HG02571 (cell line): Measurements from ENCODE around the gene TMEM168.
"Not testable (repeated sequence)": the region's sequence is repeated elsewhere in the genome, so short reads cannot be mapped to it uniquely, and the experiment has no call there.

ENCODE experiments used
- ATAC-seq: cut with Tn5 transposase; IDR thresholded peaks from one replicate; pipeline ENCODE4 v1.9.1; 2021; ENCODE audit warnings: mild to moderate bottlenecking, moderate library complexity; ENCODE audit not compliant: unreplicated experiment

The TMEM168 gene, protein sequence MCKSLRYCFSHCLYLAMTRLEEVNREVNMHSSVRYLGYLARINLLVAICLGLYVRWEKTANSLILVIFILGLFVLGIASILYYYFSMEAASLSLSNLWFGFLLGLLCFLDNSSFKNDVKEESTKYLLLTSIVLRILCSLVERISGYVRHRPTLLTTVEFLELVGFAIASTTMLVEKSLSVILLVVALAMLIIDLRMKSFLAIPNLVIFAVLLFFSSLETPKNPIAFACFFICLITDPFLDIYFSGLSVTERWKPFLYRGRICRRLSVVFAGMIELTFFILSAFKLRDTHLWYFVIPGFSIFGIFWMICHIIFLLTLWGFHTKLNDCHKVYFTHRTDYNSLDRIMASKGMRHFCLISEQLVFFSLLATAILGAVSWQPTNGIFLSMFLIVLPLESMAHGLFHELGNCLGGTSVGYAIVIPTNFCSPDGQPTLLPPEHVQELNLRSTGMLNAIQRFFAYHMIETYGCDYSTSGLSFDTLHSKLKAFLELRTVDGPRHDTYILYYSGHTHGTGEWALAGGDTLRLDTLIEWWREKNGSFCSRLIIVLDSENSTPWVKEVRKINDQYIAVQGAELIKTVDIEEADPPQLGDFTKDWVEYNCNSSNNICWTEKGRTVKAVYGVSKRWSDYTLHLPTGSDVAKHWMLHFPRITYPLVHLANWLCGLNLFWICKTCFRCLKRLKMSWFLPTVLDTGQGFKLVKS

DNA sequence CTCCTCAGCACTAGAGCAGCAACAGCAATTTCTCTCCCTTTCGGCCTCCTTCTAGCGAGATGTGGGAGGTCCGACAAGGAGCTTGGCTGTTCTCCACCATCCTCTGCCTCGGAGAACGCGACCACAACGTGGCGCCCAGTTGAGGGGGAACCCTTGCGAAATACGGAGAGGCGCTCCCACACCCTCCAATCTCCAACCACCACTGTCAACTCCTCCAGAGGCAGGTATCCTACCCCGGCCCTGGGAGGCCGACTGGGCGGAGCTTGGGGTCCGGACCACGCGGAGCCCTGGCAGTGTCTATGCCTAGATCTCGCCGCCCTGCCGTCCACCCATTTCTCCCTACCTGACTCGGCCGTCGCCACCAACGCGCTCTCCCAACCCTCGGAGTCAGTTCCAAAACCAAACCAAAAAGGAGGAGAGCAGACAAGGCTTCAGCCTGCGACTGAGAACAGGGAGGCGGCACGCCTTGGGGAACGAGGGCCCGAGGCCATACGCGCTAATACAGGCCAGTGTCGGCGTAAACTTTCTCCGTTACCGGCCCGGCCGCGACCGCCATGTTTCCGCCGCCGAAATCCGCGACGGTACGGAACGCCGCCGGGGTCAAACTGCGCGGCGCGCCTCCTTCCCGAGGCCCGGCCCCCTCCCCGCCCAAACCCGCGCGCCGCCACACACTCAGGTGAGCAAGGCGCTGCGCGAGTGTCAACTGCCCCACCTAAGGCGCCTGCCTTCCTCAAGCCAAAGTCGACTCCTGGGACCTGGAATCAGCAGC is at the start of gene TMEM168:
Gene TMEM168 (minus strand): TSS at position 577 of the 769 bp plus-strand sequence. CDS start 5,568 bp downstream, outside the sequence.
- ATAC-seq, result peak; percentile 83

GRCh38 chr7:112835928-112836327 is 45.7 kb upstream of the TMEM168 start:
- ATAC-seq, result not testable (repeated sequence)

DNA sequence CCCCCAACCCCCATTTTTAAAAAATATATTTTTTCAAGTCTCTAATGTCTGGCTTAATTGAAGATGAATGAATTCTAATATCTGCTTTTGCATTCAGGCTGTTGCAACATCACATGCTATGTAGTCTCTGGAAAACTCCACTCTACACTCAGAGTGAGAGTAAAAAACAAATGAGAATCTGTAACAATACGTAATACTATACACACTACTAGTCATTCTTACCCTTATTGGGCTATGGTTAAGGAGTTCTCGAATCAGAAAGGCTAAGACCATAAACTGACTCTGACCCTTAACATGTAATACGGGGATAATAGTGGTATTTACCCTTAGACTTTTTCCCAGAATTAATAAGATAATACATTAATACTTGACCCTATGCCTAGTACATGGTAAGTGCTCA is 42.9 kb upstream of the TMEM168 start:
- ATAC-seq, result no peak

DNA sequence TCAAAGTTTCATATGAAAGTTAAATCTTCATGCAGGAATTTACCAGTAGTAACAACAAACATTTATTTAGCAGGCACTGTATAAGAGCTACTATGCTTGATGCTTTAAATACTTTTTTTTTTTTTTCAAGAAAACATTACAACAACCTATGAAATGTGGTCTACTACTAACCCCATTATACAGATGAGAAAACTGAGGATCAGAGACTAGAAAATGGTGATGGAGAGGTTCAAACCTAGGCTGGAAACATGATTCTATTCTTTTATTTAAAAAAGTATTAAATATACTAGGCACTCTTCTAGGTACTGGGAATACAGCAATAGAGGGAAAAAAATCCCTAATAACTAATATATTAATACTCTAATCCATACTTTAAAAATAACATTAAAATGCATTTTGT is 40.6 kb upstream of the TMEM168 start:
- ATAC-seq, result no peak

- no peak for ATAC-seq
Observed at GRCh38 chr7:112828696-112829095, 38.5 kb upstream of the TMEM168 start.

DNA sequence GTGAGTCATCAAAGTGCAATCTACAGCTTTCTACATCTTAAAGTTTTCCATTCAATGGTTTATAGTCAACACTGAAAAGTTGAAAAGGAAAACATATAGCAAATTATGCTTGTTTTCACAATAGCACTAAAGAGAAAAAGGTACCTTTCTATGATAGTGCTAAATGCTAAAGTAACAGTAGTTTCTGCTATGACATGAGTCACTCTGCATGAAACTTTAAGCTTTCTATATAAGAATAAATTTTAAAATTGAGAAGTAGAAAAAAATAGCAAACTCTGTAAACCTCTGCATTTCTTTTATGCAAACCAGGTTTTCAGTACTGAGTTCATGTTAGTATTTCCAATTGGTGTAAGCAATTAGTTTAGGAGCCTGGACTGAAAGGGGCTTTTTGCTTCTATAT is 31.2 kb upstream of the TMEM168 start:
- no peak for ATAC-seq

GRCh38 chr7:112819536-112819935 is 29.3 kb upstream of the TMEM168 start:
- ATAC-seq, result no peak

GRCh38 chr7:112806156-112806555 is 16.0 kb upstream of the TMEM168 start:
- ATAC-seq, result no peak

DNA sequence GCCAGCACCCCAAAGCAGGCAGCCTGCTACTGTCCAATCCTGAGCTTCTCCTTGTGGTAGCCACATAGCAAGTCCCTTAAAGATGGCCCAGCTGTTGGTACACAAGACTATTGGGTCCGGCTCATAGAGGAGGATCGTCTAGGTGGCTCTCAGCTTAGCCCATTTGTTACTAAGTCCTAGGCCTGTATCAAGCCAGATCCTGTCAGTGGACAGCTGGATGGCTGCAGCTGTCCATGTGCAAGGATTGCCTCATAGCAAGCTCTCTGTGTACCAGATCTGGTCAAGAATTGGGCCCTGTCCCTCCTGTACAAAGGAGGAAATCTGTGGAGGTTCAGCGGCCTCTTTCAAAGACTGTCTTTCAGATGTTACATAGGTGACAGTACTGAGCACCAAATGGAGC is 12.2 kb upstream of the TMEM168 start:
- ATAC-seq, result no peak

- ATAC-seq, result no peak
Observed at GRCh38 chr7:112800486-112800885, 10.3 kb upstream of the TMEM168 start.

- no peak for ATAC-seq
Observed at GRCh38 chr7:112799448-112800120, 9.4 kb upstream of the TMEM168 start.

DNA sequence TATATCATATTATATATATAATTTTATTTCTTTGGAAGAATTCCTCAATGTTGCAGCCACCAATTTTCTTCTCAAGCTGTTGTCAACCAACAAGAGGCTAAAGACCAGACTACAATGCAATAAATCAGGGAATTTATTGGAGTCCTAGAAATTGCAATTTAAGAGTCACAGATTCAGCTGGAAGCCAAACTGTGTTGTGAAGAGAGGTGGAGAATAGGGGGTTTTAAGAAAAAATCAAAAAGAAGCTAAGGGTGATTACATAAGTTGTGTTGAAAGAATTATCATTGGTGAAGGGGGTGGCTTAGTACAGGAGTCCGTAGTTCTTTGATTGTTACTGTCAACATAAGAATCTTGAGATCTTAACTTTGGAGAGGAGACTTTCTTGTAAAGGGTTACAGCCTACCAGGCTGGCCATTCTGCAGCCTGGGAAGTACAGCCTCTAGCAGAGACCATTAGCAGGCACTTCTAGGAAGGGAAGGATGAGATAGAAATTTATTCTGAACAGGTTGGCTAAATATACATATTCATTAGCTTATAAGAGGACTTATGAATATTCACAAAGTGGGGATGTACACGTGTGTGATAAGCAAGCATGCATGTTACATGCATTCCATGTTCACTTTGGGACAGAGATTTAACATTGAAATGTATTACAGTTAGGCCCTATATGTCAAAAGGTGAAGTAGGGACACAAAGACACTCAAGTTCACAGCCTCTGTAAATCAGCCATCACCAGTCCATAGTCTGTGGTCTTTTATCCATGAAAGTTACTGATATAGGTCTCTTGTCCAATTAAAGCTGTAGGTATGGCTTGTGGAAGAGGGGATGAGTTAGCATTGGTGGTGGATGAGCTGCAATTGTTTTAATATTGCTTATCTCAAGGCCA is 8.3 kb upstream of the TMEM168 start:
- no peak for ATAC-seq

DNA sequence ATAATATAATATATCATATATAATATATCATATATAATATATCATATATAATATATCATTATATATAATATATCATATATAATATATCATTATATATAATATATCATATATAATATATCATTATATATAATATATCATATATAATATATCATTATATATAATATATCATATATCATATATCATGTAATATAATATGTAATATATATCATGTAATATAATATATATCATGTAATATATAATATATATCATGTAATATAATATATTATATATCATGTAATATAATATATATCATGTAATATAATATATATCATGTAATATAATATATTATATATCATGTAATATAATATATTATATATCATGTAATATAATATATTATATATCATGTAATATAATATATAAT is 6.4 kb upstream of the TMEM168 start:
- ATAC-seq, result not testable (repeated sequence)

DNA sequence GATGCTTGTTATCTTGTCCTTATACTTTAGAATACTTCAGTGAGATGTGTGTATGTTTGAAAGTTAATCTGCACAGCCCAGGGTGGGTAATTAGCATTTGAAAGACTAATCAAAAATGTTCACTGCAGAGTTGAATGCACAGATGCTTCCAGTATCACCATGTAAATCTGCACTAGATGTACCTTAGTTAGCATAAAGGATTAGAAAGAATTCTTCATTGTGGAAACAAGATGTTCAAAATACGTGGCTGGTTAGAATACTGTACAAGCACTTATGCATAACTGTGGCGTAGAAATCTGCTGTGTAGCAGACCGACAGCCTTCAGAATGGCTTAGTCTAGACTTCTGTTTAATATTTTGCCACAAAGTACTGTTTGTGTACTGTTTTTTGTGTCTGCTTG is 2.2 kb upstream of the TMEM168 start:
- ATAC-seq, result no peak

DNA sequence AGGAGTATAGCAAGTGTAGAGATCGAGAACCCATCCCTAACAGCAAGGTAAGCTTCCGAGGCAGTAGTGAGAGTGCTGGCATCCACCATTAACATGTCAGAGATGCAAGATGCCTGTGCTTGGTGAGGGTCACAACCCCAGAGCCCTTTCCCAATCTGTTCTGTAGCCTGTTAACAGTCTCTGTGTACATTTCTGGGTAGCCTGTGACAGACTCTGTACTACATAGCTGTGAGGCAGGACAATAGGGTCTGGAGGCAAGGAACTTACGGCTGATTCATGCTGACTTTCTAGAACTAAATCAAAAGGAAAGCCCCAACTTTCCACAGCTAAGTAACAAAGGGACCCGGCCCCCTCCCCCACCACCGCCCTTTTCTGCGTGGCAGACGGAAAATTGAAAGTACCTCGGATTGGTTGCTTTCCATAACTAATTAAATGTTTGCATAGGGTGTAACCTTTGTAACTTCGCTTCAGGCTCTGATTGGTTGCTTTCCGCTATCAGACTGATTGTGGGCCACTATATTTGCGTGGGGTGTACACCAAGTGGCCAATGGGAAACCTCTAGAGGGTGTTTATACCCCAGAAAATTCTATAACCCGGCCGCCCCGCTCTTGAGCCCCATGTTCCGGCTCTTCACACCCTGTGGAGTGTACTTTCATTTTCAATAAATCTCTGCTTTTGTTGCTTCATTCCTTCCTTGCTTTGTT is 1.4 kb upstream of the TMEM168 start:
- ATAC-seq, result no peak

DNA sequence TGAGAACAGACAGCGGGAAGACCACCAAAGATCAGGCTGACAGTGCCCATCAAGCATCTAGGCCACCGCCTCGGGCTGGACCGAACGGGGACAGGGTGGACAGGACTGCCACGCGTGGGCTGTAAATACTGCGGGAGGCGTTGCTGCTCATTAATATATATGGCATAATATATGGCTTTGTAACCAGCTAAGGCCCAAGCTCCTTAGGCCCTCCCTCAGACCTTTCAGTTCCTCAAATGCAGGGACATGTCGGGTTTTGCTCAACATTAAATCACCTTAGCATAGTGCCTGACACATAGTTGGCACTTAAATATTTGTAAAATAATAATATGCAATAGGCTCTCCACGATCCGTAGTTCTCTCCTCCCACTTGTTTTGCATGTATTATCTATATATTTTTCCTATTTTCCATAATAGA is 402 bp upstream of the TMEM168 start:
- ATAC-seq, result peak; percentile 50

DNA sequence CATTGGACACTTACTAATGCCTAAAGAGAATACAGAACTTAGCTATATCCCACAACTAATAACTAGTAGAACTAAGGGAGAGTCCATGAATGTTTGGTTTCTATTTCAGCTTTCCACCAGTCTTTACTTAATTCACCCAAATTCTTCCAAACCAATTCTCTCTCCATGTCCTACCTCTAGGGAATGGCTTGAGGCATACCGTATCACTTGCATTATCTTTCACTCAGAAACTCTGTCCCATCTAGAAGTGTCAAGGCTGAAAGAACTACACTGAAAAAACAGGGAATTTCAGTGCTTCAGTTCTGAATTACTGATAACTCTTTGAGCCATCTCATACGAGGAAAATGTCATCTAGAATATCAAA is 758 bp downstream of the TMEM168 start:
- no peak for ATAC-seq

DNA sequence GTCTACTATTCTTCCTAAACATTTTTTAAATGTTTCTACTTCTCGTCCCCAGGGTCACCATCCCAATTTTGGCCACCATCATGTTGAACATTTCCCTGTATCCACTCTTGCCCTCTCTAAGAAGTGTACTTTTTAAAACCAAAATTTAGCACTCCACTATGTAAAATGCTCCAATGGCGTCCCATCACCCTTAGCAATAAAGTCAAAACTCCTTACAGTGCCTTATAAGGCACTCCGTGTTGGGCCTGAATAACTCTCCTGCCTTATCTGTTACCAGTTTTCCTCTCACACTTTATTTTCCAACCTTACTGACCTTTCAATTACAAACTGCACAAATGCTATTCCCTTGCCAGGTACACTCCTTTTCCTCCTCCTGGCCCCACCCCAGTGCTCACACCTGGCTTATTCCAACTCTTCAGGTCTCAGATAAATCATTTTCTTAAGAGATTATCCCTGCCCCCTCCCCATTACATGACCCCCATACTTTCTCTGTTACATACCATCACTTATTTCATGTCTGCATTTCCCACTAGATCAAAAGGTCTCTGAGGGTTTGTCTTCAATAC is 1.3 kb downstream of the TMEM168 start:
- ATAC-seq, result no peak

GRCh38 chr7:112784603-112785002 is 5.6 kb downstream of the TMEM168 start:
- ATAC-seq, result no peak
